GM18873 (cell line): ENCODE results near the gene IFIT2.
A peak's percentile ranks its signal among the peaks of the same experiment; 100 is the strongest.
"Not testable (repeated sequence)": the region's sequence is repeated elsewhere in the genome, so short reads cannot be mapped to it uniquely, and the experiment has no call there.

Source experiments
- ATAC-seq: cut with Tn5 transposase; IDR thresholded peaks from one replicate; pipeline ENCODE4 v1.9.1; 2021; ENCODE audit warnings: mild to moderate bottlenecking, moderate library complexity, moderate number of reproducible peaks; ENCODE audit not compliant: unreplicated experiment, low FRiP score

Gene IFIT2

GRCh38 chr10:89301721-89302445 is at the start of gene IFIT2:
Gene IFIT2 (plus strand): TSS chr10:89302046. CDS start chr10:89302124, 78 bp downstream.
- peak; percentile 52 for ATAC-seq

- no peak for ATAC-seq
These were observed 49.6 kb upstream of the IFIT2 start for GRCh38 chr10:89252225-89252585.

- not testable (repeated sequence) for ATAC-seq
These were observed 46.7 kb upstream of the IFIT2 start for GRCh38 chr10:89255091-89255579.

- no peak for ATAC-seq
These were observed 46.1 kb upstream of the IFIT2 start for GRCh38 chr10:89255793-89256192.

GRCh38 chr10:89256340-89256739 is 45.5 kb upstream of the IFIT2 start:
- ATAC-seq, result no peak

GRCh38 chr10:89256962-89257361 is 44.9 kb upstream of the IFIT2 start:
- no peak for ATAC-seq

- no peak for ATAC-seq
These were observed 44.3 kb upstream of the IFIT2 start for GRCh38 chr10:89257581-89257980.

- ATAC-seq, result no peak
These were observed 43.0 kb upstream of the IFIT2 start for GRCh38 chr10:89258881-89259280.

- ATAC-seq, result no peak
These were observed 39.5 kb upstream of the IFIT2 start for GRCh38 chr10:89262086-89263051.

- no peak for ATAC-seq
These were observed 38.8 kb upstream of the IFIT2 start for GRCh38 chr10:89263091-89263490.

GRCh38 chr10:89263531-89263930 is 38.3 kb upstream of the IFIT2 start:
- no peak for ATAC-seq

GRCh38 chr10:89266721-89267453 is 35.0 kb upstream of the IFIT2 start:
- no peak for ATAC-seq

GRCh38 chr10:89269433-89270152 is 32.3 kb upstream of the IFIT2 start:
- no peak for ATAC-seq

GRCh38 chr10:89270153-89270483 is 31.7 kb upstream of the IFIT2 start:
- ATAC-seq, result no peak

- ATAC-seq, result no peak
These were observed 30.3 kb upstream of the IFIT2 start for GRCh38 chr10:89271532-89271931.

GRCh38 chr10:89273680-89274079 is 28.2 kb upstream of the IFIT2 start:
- no peak for ATAC-seq

GRCh38 chr10:89274928-89275327 is 26.9 kb upstream of the IFIT2 start:
- no peak for ATAC-seq

GRCh38 chr10:89275383-89275782 is 26.5 kb upstream of the IFIT2 start:
- no peak for ATAC-seq

- no peak for ATAC-seq
These were observed 23.8 kb upstream of the IFIT2 start for GRCh38 chr10:89278034-89278535.

GRCh38 chr10:89278900-89279392 is 22.9 kb upstream of the IFIT2 start:
- no peak for ATAC-seq
